Tongue (tissue), 2 donors: ENCODE results near the gene PGBD5. TPM values are rescaled to one million over a fixed set of nuclear protein-coding genes. Genes with fewer than 3 reads are reported as not detected.
"Not testable (repeated sequence)": the region's sequence is repeated elsewhere in the genome, so short reads cannot be mapped to it uniquely, and the experiment has no call there.

Experiments
- DNase-seq: peaks from one replicate; pipeline ENCODE4 v3.0.0-alpha.2; 2015
- total RNA-seq: library from RNA; depleted of rRNA; stranded (reverse); fragments of >200 nt; gene quantifications from one replicate; pipeline ENCODE4 v1.2.3, GENCODE V29; 2014

PGBD5 gene
- total RNA-seq, 1 donor from 2014 or later, result 13.6 TPM

DNA sequence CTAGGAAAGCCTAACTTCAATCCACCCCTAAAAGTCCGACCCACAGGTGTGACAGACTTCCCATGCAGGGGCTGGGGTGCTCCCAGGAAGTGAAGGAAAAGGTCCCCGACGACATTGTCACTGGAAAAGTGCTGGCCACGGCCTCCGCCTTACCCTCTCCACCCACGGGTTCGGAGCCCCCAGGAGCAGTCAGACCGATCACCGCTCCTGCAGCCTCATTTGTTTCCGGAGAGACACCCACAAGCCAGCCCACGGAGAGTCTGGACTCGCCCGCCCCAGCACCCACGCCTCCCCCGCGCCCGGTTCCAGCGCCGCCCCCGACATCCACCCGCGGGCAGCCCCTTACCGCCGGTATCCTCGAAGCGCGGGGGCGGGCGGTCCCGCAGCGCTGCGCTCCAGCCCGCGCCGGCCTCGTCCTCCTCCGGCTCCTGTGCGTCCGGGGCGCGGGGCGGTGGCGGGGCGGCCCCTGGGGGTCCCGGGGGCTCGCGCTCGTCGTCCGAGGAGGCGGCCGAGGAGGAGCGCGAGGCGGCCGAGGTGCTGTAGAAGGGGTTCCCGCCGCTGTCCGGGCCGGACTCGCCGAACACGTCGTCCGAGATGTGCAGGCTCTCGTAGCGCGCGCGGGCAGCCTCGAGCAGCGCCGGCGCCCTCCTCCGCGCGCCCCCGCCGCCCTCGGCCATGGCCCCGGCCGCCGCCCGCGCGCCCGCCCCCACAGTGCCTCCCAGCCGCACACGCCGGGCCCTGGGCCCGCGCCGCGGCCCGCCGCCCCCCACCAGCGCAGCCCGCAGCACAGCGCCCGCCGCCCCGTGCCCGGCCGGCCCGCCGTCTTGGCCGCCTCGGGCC is 660 bp downstream of the PGBD5 start:
- DNase-seq, result peak; percentile 29

DNA sequence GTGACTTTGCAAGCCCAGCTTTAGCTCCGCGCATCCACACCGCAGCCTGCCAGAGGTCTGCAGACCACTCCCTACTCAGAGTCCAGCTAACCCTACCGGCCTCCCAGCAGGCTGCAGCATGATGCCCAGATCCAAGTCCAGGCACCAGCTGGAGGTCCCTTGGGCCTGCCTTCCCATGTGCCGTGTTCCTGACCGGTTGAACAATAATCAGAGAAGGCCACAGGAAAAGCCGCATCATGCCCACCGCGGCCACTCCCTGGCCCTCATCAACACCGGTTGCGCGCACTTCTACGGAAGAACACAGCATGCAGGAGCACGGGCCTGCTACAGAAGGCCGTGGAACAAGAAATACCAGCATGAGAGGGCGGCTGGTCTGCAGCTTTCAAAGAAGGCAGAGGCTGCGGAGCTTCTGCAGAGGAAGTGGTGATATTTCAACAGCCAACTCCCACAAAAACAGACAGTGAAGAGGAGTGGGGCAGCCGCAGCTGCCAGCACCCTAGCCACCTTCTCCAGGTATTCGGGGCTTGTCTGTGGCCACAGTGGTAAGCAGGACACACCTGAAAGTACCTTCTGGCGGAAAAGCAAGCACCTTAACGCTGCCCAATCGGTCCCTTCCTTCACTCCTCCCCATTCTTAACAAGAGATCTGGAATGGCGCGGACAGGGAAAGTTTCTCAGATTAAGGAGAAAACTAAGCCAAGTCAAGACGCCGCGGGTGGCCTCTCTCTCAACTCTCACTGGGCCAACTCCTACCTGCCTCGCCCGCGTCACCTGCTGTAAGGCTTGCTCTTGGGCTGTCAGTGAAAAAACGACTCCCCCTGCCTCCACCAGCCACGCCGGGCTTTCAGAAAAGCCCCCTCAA is 1.5 kb downstream of the PGBD5 start:
- peak; percentile 37 for DNase-seq

DNA sequence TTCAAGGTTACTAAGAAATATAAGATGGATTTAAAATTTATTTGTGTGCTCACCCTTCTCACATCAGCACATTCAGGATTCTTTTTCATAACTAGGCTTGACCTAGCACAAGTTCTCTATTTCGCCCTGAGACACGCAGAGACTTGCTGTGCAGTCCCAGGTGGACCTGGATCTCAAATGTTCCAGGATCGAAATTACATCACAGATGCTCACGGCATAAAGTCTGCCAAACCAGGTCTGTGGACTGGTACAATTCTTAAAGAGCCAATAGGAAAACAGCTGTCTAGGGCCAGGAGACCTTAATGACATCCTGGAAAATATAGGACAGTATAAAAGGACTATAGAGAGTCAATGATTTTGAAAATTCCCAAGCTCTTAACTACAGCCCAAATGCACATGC is 2.2 kb downstream of the PGBD5 start:
- no peak for DNase-seq

DNA sequence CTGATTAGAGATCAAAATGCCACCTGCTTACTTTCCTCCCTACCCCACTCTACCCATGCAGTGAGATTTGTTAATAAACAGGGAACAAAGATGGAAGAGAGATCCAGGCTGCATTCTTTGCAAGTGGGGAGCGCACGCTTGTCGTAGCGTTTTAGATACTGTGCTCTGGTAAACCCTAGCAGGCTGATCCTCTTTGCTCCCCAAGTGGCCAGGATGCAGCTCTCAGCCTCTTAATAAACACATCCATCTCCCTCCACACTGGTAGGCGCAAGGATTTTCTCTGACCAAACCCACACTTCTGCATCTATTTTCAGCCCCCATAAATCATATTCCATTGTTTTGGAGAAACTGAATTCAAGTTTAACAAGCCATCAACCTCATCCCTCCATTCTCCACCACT is 2.9 kb downstream of the PGBD5 start:
- no peak for DNase-seq

DNA sequence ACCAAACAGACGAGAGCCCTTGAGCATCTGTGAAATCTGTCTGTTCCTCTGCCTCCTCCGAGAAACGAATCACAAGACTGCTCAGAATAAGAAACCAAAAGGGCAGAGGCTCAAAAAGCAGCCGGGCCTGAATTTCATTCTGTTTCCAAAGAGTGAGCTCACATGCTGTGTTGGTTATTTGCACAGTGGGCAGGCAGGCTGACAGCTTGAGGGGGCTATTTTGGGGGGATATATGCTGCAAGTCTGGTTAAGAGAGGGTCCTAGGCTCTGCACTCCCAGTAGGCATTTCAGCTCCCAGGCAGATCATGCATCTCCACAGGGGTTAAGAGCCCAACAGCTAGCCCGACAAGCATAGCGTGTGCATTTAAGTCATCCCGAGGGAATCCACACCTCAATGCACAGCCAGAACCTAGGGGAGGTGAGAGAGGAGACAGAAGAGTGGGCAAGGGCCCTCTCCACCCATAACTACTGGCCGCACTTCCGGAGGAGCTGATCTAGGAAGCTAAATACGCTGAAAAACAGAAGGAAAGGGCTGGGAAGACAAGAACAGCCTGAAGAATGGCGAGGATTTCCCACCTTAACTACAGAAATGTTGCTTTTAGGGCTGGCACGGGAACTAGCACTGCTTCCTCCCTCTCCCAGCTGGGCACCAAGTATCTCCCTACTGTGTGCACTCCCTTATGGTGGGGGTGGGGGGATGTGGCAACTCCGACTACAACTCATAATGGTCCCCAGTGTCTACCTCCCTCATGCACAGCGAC is 3.7 kb downstream of the PGBD5 start:
- DNase-seq, result peak; percentile 7

DNA sequence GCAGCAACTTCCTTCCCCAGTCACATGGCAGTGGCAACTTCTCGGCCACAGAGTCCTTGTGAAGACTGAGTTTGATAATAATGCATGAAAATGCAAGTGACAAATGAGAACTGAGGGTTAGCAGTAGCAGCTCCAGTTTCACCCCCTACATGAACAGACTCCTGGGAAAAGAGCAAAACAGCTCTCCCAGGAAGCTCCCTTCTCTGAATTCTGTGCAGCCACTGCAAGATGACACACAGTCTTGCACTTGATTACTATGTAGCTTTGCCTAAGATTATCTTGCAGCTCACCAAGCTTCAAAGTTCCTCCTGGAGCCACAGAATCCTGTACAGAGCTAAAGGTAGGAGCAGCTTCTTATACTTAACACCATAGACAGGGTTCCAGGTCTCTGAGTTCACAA is 4.7 kb downstream of the PGBD5 start:
- DNase-seq, result peak; percentile 2

DNA sequence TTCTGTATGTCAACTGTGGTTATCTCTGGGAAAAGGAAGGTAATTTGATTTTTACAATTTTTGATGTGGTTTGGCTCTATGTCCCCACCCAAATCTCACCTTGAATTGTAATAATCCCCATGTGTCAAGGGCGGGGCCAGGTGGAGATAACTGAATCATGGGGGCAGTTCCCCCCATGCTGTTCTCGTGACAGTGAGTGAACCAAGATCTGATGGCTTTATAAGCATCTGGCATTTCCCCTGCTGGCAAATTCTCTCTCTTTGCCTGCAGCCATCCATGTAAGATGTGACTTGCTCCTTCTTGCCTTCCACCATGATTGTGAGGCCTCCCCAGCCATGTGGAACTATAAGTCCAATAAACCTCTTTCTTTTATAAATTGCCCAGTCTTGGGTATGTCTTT is 5.8 kb downstream of the PGBD5 start:
- not testable (repeated sequence) for DNase-seq

DNA sequence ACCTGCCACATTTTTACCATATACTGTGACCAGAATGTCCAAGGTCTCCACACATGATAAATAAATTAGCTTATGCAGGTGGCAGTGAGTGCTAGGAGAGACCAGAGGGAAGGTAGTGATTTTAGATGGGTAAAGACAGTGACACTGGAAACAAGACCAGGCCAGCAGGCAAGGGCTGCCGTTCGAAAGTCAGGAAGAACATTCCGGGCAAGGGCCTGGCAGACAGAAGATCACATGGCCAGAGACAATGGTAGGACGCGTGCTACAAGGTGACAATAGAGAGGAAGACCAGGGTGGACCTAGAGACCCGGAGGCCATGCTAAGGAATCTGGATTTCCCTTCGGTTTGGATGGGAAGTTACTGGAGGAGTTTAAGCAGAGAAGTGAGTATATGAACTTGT is 9.7 kb downstream of the PGBD5 start:
- DNase-seq, result no peak

DNA sequence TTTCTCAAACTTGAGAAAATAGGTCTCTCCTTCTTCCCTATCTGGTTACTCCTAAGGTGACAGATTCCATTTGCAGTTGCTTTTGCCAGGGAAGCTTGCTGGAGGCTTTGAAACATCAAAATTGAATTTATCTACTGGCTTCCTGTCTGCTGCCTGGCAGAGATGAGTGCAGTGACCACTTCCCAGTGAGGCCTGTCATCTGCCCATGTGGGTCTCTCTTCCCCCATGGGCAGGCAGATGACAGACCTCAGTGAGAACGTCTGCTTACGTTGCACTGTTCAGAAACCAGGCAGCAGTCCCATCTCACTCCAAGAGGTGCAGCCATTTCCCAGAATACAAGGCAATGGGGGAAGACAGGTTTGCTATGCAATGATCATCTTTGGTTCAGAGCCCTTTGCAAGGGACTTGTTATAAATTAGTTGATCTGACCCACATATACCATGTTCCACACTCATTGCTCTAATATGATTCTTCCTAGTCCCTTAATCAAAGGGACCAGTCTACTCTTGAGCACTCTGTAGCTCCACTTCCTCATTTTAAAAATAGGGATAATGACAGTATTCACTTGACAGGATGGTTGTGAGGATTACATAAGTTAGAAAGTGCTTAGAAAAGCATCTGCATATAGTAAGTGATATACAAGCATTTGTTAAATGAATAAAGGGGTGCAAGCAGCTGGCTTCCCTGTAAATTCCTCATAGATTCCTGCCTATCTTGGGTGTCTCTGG is 10.6 kb downstream of the PGBD5 start:
- DNase-seq, result no peak

DNA sequence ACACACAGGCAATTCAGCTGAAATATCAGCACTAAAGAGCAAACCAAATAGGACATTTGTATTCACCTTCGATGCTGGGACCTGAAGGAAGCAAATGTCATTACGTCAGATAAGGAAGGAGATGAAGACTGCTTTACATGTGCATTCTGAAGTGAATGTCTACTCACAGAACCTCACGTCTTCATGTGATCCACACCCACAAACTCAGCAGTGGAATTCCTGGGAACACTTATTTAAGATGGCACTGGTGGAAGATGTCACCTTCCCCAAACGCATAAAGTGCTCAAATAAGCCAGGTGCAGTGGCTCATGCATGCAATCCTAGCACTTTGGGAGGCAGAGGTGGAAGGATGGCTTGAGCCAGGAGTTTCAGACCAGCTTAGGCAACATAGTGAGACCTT is 11.4 kb downstream of the PGBD5 start:
- DNase-seq, result no peak

DNA sequence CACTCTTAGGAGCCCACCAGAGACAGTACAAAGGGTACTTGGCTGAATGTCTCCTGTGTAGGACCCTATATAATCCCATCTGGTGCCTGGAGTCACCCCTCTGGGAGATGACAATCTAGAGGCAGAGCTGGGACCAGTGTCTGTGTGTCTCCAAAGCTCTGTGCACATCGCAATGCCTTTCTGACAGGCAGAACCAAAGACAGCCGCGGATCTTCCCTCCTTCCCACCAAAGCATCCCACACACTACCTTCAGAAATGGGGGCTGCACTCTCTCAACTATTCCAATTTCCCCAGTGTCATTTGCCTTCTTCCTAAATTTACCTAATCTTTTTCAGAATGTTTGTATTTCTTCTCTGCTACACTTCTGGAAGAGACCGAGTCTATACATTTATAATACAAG is 12.0 kb downstream of the PGBD5 start:
- DNase-seq, result no peak

DNA sequence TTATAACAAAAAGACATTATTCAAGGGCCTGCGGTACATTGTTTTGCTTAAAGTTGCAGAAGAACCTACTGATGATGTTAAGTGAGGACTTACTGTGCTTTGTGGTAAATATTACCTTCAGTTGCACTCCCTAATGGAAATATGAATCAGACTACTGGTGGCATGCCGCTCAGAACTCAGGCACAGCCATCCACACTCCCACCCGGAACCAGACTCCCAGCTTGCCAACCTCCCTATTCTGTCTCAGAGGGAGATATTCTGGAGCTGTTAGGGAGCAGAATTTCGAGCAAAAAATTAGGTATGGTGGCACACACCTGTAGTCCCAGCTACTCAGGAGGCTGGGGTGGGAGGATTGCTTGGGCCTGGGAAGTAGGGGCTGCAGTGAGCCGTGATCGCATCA is 13.1 kb downstream of the PGBD5 start:
- no peak for DNase-seq

DNA sequence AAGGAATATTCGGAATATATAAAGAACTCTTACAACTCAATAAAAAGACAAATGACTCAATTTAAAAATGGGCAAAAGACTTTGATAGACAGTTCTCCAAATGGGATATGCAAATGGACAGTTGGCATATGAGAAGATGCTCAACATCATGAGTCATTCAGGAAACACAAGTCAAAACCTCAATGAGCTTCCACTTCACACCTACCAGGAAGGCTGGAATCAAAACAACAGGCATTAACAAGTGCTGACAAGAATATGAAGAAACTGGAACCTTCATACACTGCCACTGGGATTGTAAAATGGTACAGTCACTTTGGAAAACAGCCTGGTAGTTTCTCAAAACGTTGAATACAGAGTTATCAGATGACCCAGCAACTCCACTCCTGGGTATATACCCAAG is 17.2 kb downstream of the PGBD5 start:
- DNase-seq, result no peak

DNA sequence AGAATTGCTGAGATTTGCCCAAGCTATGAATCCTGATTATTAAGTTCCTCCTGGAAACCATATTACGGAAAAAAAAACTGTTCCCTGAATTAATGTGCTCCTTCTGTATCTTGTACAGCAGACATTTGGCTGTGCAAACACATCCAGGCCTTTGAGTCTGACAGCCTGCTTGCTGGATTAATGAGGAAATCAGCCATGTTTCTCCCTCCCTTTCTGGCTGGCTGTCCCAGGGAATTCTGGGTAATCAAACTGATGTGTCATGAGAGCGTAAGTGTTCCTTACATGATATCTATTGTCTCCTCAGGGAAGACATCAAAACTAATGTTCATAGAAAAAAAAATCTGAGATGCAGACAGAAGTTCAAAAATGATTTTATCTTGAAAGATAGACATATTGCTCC is 18.8 kb downstream of the PGBD5 start:
- no peak for DNase-seq

DNA sequence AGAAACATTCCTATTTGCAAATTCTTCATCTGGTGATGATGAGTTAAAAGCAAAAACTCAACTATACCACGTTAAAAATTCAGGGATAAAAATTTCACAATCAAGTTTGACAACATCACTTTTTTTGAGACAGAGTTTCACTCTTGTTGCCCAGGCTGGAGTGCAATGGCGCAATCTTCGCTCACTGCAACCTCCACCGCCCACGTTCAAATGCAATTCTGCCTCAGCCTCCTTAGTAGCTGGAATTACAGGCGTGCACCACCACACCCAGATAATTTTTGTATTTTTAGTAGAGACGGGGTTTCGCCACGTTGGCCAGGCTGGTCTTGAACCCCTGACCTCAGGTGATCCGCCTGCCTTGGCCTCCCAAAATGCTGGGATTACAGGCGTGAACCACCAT is 19.4 kb downstream of the PGBD5 start:
- not testable (repeated sequence) for DNase-seq

DNA sequence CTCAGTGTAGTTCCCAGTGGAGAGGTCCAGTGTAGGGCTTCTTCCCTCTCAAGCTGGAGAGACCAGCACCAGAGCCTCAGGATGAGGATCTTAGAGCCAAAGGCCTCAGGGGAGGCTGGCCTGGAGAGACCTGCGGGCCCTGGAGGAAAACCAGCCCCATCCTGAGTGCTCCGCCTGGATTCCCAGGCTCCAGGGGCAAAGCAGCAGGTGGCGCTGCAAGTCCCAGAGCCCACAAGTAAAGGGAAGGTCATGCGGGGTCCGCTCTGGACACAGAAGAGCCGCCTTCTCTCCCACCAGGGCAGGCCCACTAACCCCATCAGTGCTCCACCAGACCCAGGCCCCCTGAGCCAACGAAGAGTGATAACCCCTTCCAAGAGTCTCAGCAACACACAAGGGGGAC is 22.7 kb downstream of the PGBD5 start:
- no peak for DNase-seq

DNA sequence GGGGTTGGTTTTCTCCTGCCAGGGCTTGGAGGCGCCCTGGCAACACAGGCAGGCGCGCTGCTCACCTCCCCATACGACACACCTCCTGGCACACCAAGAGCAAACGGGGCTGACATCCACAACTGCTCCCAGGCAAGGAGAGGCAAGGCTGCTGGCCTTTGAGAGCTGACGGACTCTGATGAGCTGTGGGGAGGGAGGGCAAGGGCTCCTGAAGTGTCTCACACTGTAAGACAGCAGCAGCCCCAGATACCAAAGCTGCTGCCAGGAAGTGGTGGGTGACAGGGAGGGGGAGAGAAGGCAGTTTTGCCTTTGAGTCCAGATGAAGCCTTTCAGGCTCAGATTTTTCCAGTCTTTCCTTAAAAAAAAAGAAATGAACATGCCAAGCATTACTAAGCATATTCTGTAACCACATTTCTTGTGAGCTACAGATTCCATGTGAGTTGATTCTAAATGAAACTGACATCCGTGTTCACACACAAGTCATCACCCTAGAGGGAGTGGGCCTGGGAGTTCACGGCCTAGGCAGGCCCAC is 24.3 kb downstream of the PGBD5 start:
- DNase-seq, result no peak

DNA sequence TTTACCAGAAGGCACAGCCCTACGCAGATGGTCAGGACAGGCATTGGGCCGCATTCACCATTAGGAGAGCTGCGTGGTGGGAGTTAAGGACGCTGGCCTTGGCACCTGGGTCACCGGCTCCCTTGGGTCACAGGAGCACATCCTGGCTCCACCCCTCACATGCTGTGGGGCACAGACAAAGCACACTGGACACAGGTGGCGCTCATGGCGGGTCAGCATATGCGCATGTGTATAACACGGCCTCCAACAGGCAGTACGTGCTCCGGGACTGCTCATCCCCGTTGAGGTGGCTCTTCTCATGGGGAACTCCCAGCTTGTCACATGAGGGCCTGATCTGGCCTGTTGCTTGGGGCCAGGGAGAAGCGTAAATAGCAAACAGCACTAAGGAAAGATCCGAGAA is 25.0 kb downstream of the PGBD5 start:
- DNase-seq, result no peak

DNA sequence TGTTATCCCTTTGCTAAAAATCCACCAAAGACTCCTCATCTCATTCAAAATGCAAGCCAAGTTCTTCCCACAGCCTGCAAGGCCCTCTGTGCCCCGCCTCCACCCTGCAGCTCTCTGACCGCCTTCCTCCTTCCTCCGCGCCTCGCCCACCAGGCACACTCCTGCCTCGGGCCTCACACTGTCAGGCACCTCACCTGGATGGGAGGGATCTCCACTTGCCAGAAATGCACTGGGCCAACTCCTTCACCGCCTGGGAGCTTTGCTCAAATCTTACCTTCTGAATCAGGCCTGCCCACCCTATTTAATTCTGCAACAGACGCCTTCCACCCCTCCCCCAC is 26.2 kb downstream of the PGBD5 start:
- DNase-seq, result no peak

DNA sequence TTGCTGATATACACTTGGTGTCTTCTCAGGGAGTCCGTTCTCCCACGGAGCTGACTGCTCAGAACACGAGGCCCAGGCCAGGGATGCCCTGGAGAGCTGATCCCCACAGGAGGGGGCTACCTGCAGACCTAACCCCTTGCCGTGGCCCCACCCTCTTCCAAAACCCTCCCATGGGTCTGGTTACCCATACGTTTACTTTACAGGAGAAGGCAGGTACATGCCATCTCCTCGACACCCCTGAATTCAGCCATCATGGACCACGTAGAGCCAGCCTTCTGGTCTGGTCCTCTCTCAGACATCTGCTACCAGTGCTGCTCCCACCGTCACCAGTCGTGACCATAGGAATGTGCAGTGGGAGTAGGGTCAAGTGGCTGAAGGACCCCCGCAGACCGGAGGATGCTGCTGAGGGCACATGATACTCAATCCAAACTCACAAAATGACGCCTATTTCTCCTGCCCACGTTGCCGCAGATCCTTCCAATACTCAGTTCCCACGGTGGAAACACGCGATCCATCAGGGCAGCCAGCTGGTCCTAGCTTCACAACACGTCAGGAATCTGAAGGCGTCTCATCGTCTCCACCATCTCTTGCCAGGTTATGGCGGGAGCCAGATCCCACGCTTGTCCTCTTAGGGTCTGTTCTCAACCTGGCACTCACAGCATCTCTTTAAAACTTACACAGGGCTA is 26.7 kb downstream of the PGBD5 start:
- no peak for DNase-seq

DNA sequence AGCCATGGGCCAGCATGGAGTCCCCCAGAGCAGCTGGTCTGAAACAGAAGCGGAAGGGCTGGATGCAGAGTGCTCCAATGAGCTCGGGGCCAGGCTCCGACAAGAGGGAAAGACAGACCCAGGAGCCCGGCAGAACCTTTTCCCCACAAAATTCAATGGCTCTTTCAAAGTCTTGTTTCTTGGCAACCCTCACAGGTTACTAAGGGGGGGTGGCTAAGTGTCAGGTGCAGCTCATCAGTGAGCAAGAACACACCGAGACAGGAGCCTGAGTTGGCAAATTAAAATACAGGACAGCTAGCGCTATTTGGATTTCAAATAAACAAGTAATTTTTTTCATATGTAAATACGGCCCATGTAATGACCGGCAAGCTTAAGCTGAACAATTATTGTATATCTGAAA is 27.3 kb downstream of the PGBD5 start:
- DNase-seq, result no peak
